ENCODE data around the gene HYAL4.
"Not testable (repeated sequence)": the region's sequence is repeated elsewhere in the genome, so short reads cannot be mapped to it uniquely, and the experiment has no call there.

Gene HYAL4

DNA sequence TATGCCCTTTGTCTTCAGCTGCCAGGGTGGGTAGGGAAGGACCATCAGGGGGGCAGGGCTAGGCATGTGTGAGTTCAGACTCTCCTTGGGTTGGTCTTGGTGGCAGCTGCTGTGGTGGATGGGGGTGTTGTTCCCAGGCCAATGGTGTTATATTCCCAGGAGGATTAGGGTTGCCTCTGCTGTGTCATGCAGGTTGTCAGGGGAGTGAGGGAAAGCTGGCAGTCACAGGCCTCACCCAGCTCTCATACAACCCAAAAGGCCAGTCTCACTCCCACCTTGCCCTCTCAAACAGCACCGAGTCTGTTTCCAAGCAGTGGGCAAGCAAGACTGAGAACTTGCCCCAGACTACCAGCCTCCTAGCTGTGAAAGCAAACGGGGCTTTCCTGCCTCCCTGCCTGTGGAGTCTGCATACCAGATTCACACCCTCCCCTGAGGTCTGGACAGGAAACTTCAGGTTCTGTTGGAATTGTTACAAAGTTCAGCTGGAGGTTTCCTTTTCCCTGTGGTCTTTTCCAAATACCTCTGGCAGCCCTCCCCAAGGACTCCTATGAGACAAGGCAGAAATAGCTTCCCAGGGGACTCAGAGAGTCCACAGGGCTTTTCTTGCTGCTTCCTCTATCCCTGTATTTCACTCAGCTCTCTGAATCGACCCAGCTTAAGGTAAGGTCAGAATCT lies 1.4 kb downstream of the HYAL4 start:
- DNase-seq (ENCODE audit: low read depth): no peak

DNA sequence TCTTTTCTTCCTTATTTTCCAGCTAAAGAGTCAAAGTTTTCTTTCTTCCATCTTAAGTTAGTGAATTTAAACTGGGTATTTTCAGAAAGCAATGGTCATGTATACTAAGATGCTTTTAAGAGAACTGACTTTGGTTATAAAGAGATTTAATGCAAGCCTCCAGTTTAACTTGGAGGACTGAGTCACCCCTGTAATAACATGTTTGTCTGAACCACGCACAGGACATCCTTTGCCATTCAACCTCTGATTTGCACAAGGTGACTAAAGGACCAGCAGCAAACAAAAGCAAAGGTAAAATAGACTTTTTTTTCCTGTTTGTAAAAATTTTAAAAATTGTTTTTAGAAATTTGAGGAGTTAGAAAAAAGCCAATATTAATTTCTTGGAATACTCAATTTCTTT lies 2.9 kb downstream of the HYAL4 start:
- DNase-seq (ENCODE audit: low read depth): no peak

DNA sequence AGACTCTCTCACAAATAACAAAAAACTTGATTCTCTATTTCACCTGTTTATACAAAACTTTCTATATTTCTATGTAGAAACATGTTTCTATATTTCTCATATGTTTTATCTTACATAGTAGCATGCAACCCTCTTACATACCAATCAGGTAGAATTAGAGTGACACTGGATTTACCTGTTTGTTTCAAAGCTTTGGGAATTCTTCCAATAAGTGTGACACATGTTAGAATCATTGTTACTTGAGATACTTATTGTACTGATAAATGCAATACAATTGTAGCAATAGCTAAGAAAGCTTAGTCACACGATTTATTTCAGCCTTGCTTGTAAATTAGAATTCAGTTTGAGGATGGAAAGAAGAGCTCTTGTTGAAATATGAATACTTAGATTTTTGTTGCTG lies 4.9 kb downstream of the HYAL4 start:
- no peak for DNase-seq (ENCODE audit: low read depth)

DNA sequence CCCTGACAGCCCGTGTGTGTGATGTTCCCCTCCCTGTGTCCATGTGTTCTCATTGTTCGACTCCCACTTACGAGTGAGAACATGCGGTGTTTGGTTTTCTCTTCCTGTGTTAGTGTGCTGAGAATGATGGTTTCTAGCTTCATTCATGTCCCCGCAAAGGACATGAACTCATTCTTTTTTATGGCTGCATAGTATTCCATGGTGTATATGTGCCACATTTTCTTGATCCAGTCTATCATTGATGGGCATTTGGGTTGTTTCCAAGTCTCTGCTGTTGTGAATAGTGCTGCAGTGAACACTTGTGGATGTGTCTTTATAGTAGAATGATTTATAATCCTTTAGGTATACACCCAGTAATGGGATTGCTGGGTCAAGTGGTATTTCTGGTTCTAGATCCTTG lies 6.4 kb downstream of the HYAL4 start:
- not testable (repeated sequence) for DNase-seq (ENCODE audit: low read depth)

DNA sequence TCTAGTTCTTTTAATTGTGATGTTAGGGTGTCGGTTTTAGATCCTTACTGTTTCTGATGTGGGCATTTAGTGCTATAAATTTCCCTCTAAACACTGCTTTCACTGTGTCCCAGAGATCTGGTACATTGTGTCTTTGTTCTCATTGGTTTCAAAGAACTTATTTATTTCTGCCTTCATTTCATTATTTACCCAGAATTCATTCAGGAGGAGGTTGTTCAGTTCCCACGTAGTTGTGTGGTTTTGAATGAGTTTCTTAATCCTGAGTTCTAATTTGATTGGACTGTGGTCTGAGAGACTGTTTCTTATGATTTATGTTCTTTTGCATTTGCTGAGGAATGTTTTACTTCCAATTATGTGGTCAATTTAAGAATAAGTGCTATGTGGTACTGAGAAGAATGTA lies 9.3 kb downstream of the HYAL4 start:
- DNase-seq (ENCODE audit: low read depth): not testable (repeated sequence)

DNA sequence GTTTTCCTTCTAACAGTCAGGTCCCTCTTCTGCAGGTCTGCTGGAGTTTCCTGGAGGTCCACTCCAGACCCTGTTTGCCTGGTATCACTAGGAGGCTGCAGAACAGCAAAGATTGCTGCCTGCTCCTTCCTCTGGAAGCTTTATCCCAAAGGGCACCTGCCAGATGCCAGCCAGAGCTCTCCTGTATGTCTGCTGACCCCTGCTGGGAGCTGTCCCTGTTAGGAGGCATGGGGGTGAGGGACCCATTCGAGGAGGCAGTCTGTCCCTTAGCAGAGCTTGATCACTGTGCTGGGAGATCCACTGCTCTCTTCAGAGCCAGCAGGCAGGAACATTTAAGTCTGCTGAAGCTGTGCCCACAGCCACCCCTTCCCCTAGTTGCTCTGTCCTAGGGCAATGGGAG lies 11.5 kb downstream of the HYAL4 start:
- DNase-seq (ENCODE audit: low read depth): not testable (repeated sequence)

DNA sequence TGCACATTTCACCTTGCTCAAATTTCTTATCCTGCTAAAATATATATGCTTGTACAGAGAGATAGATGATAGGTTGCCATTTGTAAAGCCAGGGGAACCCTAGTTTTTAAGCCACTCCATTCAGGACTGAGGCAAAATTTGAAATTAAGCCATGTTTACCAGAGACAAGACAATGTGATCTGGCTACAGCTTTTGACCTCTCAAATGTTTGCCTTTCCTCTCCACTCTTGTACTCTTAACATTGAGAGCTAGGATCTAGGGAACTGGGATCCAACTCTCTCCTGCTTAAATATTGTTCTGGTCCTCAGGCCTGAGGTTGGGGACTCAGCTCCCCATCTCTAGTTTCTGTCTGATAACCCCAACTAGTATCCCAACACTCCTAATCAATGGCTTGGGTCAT lies 15.9 kb downstream of the HYAL4 start:
- no peak for DNase-seq (ENCODE audit: low read depth)

DNA sequence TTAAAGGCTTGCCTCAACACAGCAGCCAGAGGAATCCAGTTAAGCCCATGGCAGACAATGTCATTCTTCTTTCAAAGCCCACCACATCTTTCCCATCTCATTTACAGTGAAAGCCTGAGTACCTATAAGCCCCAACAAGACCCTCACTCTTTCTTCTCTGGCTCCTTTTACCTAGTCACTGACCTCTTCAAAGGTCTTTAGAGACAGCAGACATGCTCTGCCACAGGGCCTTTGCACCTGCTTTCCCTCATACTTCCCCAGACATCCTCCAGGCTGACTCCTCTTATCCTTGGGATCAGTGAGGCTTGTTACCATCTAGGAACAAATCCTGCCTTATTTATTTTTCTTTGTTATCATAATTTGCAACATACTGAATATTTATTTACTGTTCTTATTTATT lies 17.8 kb downstream of the HYAL4 start:
- no peak for DNase-seq (ENCODE audit: low read depth)

DNA sequence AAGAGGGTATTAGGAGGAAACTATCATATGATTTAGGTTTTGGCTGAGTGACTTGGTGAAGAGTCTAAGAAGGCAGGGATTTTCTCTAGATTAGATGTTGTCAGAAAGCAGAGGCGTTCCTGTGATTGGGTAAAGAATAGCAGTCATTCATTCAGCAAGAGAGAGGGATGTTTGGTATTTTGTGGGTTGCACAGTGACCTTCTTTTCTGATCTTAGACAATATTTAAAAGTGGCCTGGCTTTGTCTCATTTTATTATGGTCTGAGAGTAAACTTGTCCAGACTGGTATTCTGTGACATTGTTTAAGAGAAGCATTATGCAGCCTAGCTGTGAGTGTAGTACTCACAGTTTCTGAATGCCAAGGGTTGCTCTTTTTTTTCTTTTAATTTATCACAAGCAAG lies 18.5 kb downstream of the HYAL4 start:
- DNase-seq (ENCODE audit: low read depth): no peak

DNA sequence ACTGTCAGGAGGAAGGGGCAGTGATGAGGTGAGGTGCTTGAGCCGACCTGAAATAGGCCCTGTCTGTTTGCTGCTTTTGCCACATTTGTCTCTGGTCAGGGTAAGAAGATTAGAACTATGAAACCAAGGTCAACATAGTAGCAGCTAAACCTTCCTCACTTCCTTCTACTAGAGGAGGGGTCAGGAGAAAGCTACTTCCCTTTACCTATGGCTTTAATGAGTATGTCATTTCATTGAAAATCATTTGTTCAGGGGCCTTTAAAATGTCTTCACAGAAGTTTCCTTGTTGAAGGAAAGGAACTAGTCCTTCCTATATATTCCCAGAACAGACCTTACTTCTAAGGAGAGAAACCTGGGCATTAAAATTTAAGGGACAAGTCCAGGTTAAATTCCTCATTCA lies 19.0 kb downstream of the HYAL4 start:
- DNase-seq (ENCODE audit: low read depth): no peak

DNA sequence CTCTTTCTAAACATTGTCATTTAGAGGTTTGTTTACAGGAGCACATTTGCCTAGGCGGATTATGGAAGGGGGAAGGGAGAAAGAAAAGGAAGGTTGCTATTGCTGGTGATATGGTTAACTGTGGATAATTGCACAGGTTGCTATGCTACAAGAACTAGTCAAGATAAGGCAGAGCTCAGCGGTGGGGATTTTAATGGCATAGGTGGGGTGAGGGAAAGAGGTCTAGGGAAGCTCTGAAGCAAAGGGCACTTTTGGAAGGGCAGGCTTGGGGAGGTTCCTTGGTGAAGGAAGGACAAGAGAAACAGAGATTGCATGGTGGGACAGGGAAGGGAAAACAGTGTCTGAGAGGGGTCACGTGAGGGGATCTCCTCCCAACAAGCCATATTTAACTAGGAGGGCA lies 19.5 kb downstream of the HYAL4 start:
- no peak for DNase-seq (ENCODE audit: low read depth)

DNA sequence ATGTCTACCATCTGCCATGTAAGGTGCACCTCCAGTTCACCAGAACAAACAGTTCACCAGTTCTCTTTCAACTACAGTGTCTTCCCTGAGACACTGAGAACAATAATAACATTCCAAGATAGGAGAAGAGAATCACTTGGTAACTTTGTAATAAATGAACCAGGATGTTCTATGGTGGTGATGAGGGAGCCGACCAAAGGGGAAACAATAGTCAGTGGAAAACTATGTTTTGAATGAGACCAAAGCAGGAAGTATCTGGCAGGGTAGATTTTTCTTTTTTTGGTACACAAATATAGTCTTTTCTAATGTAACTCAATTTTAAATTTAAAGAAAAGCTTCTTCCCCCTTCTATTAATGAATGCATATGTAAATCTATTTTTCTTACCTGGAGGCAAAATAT lies 20.0 kb downstream of the HYAL4 start:
- no peak for DNase-seq (ENCODE audit: low read depth)

DNA sequence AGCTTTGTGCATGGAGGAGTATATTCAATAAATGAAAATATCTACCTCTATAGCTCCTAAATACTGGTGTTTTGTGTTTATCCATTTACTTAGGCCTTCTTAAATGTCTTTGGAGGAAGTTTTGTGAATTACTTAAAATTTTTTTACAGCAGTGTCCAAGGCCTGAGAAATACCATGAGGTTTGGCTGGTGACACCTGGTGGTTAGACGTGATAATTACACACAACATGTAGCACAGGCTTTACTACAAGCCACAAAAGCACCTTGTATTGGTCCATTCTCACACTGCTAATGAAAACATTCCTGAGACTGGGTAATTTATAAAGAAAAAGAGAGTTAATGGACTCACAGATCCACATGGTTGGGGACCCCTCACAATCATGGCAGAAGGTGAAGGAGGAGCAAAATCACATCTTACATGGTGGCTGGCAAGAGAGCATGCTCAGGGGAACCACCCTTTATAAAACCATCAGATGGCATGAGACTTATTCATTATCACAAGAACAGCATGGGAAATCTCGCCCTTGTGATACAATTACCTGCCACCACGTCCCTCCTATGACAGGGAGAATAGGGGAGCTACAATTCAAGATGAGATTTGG lies 20.6 kb downstream of the HYAL4 start:
- DNase-seq (ENCODE audit: low read depth): no peak

DNA sequence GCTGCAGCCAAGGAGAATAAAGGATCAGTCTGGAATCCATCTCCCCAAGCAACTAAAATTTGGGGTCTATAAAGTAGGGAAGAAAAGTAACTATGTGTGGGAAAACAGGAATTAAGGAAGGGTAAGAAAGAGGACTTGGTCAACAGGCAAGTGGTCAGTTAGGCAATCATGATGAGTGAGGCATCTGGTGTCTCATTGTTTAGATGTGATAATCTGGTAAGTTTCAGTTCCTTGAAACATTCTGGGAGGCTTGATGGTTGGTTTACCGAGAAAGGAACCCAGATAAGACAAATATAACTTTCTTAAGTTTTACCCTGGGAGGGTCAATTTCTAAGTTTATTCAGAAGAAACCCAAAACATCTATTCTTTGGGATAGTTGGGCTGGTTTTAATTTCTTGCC lies 22.3 kb downstream of the HYAL4 start:
- no peak for DNase-seq (ENCODE audit: low read depth)

DNA sequence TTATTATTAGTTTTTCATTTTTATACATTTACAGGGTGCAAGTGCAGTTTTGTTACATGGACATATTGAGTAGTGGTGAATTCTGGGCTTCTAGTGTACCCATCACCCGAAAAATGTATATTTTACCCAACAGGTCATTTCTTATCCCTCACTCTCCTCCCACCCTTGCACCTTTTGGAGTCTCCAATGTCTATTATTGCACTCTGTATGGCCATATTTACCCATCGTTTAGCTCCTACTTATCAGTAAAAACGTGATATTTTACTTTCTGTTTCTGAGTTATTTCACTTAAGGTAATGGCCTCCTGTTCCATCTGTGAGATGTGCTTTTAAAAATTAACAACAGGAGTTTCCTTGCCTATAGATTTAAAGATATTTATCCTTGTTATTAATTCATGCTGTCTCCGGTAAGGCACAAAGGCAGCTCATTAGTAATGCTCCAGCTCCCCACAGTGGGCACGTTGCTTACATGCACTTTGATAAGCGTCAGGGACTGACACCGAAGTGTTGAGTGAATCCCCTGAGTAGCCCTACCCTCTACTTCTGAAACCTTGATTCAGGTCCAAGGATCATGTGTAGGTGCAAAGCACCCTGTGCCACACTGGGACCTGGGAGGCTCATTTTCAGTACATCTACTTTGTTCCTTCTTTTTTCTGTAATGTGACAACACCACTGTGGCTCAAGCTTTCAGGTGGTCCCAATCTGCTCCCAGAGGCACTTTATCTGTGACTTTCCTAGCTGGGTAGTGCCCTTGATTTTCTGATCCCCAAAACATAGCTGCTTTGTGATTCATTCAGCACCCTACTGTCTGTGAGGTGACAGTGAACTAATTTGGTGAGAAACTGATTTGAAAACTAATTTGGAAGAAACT lies 27.3 kb downstream of the HYAL4 start:
- no peak for DNase-seq (ENCODE audit: low read depth)

DNA sequence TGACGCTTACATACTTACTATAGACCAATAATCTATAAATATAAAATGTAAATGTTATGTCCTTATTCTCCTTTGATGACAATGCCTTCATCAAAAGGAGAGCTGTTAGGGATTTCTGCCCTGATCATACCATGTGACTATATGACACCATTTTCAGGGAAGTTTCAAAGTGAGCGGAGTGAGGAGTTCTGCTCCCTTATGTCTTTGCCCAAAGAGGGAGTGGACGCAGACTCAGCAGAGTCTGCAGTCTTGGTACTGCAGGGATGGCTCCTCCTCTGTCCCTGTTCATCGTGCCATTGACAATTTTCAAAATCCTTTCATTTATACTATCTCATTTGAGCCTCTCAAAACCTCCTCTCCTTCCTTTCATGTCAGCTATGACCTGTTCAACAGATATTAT lies 27.9 kb downstream of the HYAL4 start:
- DNase-seq (ENCODE audit: low read depth): no peak

DNA sequence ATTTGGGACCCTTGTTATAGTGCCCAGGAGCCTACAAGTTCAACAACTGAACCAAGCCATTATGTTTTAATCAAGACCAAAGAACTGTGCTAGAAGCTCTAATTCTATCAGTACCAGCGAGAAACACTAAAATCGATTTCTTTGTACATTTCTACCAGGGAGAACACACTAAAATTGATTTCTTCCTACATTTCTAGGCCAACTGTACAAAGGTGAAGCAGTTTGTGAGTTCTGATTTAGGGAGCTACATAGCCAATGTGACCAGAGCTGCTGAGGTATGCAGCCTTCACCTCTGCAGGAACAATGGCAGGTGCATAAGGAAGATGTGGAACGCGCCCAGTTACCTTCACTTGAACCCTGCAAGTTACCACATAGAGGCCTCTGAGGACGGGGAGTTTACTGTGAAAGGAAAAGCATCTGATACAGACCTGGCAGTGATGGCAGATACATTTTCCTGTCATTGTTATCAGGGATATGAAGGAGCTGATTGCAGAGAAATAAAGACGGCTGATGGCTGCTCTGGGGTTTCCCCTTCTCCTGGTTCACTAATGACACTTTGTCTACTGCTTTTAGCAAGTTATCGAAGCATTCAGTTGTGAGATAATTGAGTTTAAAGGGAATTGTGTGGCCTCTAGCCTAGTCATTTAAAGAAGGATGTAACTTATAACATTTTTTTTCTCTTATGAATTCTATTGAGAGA lies 31.7 kb downstream of the HYAL4 start:
- no peak for DNase-seq (ENCODE audit: low read depth)

DNA sequence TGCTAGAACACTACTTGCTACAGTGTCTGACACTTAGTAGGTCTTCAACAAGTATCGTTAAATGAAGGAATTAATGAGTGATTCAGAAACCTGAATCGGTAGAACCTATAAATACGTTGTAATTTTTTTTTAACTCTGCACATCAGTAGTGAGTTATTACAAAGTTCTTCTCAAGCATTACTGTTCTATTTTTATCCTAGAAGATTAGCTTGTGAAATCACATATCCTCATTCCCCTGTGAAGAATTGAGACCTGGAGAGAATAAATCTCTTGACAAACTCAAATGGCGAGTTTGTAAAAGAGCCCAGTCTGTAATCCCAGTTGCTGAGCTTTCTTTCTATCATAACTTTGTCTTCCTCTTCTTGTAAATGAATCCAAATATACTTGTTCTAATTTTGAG lies 34.7 kb downstream of the HYAL4 start:
- DNase-seq (ENCODE audit: low read depth): no peak

DNA sequence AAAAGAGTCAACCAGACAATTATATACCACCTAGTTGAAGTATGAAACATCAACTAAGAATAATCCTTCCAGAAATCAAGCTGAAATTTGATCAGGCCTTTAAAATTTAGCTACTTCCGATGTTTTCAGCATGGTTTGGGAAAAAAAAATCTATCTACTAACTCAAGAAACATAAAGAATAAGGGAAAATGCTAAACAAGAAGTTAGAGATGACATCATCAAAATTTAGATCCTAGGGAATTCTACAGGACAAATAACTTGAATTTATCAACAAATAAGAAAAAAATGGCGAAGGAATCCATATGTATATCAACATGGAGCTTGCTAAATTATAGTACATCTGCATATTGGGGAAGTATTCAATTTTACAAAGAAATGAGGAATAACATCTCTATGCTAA lies 36.3 kb downstream of the HYAL4 start:
- DNase-seq (ENCODE audit: low read depth): no peak

DNA sequence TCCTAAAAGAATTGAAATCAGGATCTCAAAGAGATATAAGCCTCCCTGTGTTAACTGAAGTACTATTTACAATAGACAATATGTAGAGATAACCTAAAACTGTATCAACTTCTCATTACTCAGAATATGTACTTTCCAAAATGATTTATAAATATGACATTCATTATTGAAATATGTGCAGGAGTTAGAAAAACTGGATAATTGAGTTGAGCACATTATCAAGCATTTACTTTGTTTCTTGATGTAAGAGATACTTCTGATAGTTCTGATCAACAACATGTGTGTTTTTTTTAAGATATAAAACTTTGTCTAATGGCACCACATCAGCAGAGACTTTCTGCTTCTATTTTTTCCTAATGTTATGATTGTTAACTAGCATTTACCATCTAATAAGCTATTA lies 38.2 kb downstream of the HYAL4 start:
- DNase-seq (ENCODE audit: low read depth): no peak

DNA sequence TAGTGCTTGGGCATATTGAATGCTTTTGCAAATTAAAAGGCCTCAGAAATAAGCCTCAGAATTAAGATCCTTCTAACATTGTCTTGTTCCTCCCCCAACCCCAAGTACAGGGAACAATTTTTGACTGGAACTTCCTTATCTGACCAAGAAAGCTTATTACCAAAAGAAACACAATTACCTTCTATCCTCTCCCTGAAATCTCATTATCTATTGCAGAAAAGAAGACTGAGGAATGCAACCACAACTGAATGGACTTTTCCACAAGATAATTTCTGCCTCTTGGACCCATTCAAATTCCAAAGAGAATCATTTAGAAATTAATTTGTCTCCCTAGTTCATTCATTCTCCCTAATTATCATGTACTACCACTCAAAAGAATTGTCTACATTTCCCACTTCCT lies 43.2 kb downstream of the HYAL4 start:
- DNase-seq (ENCODE audit: low read depth): no peak

DNA sequence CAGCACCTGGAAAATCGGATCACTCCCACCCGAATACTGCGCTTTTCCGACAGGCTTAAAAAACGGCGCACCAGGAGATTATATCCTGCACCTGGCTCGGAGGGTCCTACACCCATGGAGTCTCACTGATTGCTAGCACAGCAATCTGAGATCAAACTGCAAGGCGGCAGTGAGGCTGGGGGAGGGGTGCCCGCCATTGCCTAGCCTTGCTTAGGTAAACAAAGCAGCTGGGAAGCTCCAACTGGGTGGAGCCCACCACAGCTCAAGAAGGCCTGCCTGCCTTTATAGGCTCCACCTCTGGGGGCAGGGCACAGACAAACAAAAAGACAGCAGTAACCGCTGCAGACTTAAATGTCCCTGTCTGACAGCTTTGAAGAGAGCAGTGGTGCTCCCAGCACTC lies 49.8 kb downstream of the HYAL4 start:
- not testable (repeated sequence) for DNase-seq (ENCODE audit: low read depth)

DNA sequence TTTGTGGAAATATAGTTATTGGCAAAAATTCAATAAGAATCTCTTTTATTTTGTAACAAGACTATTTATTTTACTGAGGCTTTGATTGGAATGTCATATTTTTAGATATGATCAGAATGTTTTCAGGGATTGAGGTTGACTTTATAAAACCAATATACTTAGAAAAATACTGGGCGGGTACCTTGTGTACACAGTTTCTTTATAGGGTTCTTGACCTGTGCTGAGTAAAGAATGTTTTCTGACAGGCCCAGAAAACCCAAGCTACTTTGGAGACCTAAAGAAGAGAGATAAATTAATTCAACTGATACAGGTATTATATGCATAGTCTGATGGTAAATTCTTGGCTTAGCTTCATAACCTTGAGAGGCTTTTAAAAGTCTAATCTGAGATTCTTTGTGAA lies 56.1 kb downstream of the HYAL4 start:
- no peak for DNase-seq (ENCODE audit: low read depth)

All from non-pigmented ciliary epithelial cell (primary cell).